ENCODE measurements around the gene WASHC4.
"Not testable (repeated sequence)": the region's sequence is repeated elsewhere in the genome, so short reads cannot be mapped to it uniquely, and the experiment has no call there.

WASHC4 gene

GRCh38 chr12:105177208-105177607 lies 69.7 kb downstream of the WASHC4 start:
- H3K4me1 ChIP-seq = no peaks in the 10 kb centered on the region
- no peak for TF ChIP-seq CTCF (IDR thresholded peaks at IDR 0.05)
- no peaks in the 10 kb centered on the region for H3K36me3 ChIP-seq (ENCODE audit: control insufficient read depth, insufficient read depth, low read length)
- no peak overlapping the region for H3K9ac ChIP-seq
- no peak overlapping the region for H3K4me3 ChIP-seq (ENCODE audit: low read depth, low read length)
- no peak overlapping the region for H3K27ac ChIP-seq
- no peaks in the 10 kb centered on the region for H3K79me2 ChIP-seq
- no peaks in the 10 kb centered on the region for H3K27me3 ChIP-seq (ENCODE audit: control insufficient read depth, insufficient read depth, low read length)
- no peaks in the 10 kb centered on the region for H3K9me3 ChIP-seq (ENCODE audit: control insufficient read depth, low read length)
- no peak overlapping the region for H2AFZ ChIP-seq
- H3K4me2 ChIP-seq (ENCODE audit: low read length) = no peak overlapping the region

GRCh38 chr12:105179114-105179513 lies 71.6 kb downstream of the WASHC4 start:
- not testable (repeated sequence) for H3K79me2 ChIP-seq; H3K36me3 ChIP-seq (ENCODE audit: control insufficient read depth, insufficient read depth, low read length); H3K27ac ChIP-seq; H3K4me2 ChIP-seq (ENCODE audit: low read length); H3K27me3 ChIP-seq (ENCODE audit: control insufficient read depth, insufficient read depth, low read length); H3K9me3 ChIP-seq (ENCODE audit: control insufficient read depth, low read length); H3K4me3 ChIP-seq (ENCODE audit: low read depth, low read length); H3K9ac ChIP-seq; H2AFZ ChIP-seq; H3K4me1 ChIP-seq

- not testable (repeated sequence) for H3K4me3 ChIP-seq (ENCODE audit: low read depth, low read length); H3K36me3 ChIP-seq (ENCODE audit: control insufficient read depth, insufficient read depth, low read length); H3K79me2 ChIP-seq; H3K4me2 ChIP-seq (ENCODE audit: low read length); H3K9me3 ChIP-seq (ENCODE audit: control insufficient read depth, low read length); H3K27me3 ChIP-seq (ENCODE audit: control insufficient read depth, insufficient read depth, low read length); H3K9ac ChIP-seq; H3K27ac ChIP-seq; H2AFZ ChIP-seq; H3K4me1 ChIP-seq
These were observed 75.9 kb downstream of the WASHC4 start for GRCh38 chr12:105183406-105183805.

GRCh38 chr12:105183976-105184375 lies 76.4 kb downstream of the WASHC4 start:
- not testable (repeated sequence) for H3K9ac ChIP-seq; H3K79me2 ChIP-seq; H3K9me3 ChIP-seq (ENCODE audit: control insufficient read depth, low read length); H3K27me3 ChIP-seq (ENCODE audit: control insufficient read depth, insufficient read depth, low read length); H3K27ac ChIP-seq; H3K4me1 ChIP-seq; H3K36me3 ChIP-seq (ENCODE audit: control insufficient read depth, insufficient read depth, low read length); H2AFZ ChIP-seq; H3K4me2 ChIP-seq (ENCODE audit: low read length); H3K4me3 ChIP-seq (ENCODE audit: low read depth, low read length)

- H3K36me3 ChIP-seq (ENCODE audit: control insufficient read depth, insufficient read depth, low read length) = no peaks in the 10 kb centered on the region
- H3K79me2 ChIP-seq = peaks cover 3% of the 10 kb centered on the region
- H2AFZ ChIP-seq = no peak overlapping the region
- H3K9me3 ChIP-seq (ENCODE audit: control insufficient read depth, low read length) = no peaks in the 10 kb centered on the region
- H3K27ac ChIP-seq = no peak overlapping the region
- no peak overlapping the region for H3K4me2 ChIP-seq (ENCODE audit: low read length)
- no peak overlapping the region for H3K4me3 ChIP-seq (ENCODE audit: low read depth, low read length)
- no peak for TF ChIP-seq CTCF (IDR thresholded peaks at IDR 0.05)
- no peaks in the 10 kb centered on the region for H3K27me3 ChIP-seq (ENCODE audit: control insufficient read depth, insufficient read depth, low read length)
- no peak overlapping the region for H3K9ac ChIP-seq
- no peaks in the 10 kb centered on the region for H3K4me1 ChIP-seq
These were observed 81.8 kb downstream of the WASHC4 start for GRCh38 chr12:105189293-105189692.

- Histone ChIP-seq H3K36me3 (ENCODE audit: control insufficient read depth, insufficient read depth, low read length) (no peaks in the 10 kb centered on the region), H3K4me2 (ENCODE audit: low read length) (no peak overlapping the region), H3K9ac (no peak overlapping the region), H3K27me3 (ENCODE audit: control insufficient read depth, insufficient read depth, low read length) (no peaks in the 10 kb centered on the region), H3K4me3 (ENCODE audit: low read depth, low read length) (no peak overlapping the region), H3K4me1 (no peaks in the 10 kb centered on the region), H3K79me2 (peaks cover 3% of the 10 kb centered on the region), H3K9me3 (ENCODE audit: control insufficient read depth, low read length) (no peaks in the 10 kb centered on the region), H3K27ac (no peak overlapping the region), H2AFZ (no peak overlapping the region)
- no peak for TF ChIP-seq CTCF (IDR thresholded peaks at IDR 0.05)
These were observed 83.0 kb downstream of the WASHC4 start for GRCh38 chr12:105190530-105190929.

All from parathyroid adenoma (tissue), 2 donors.